Measurements from ENCODE around the gene PDZRN4.

DNA sequence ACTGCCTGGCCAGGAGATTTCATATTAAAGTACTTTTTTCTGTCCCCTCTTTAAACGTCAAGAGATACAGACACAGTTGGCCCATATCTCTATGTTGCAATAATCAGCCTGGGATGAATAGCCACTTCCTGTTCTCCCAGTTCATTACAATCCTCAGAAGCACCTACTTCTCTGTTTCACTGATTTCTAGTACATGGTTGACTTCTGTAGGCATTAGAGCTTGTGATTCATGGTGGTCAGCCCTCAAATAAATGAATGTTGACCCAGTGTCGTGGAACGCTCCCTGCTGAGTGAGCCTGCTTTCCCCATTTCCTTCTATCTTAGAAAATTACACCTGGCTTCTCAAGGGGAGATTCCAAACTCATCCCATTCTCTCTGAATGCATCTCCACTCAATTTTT, 416.7 kb downstream of the PDZRN4 start:
- TF ChIP-seq YY1 (IDR thresholded peaks at IDR 0.05; ENCODE audit: insufficient read depth, insufficient read length) (no peak), SUZ12 (IDR thresholded peaks at IDR 0.05; ENCODE audit: extremely low read depth, insufficient read depth, insufficient read length) (no peak)
